Upper lobe of right lung (tissue), 1 donor: ENCODE results near the gene ABCC5. TPM values are rescaled to one million over a fixed set of nuclear protein-coding genes. Genes with fewer than 3 reads are reported as not detected.
A peak's percentile ranks its signal among the peaks of the same experiment; 100 is the strongest.

Source experiments
- ATAC-seq: fragments of 200-7000 bp; cut with Tn5 transposase; one replicate; pipeline ENCODE4 v1.9.1; 2020; ENCODE audit warnings: mild to moderate bottlenecking, moderate library complexity
- DNase-seq: peaks from one replicate; pipeline ENCODE4 v3.0.0-alpha.2; 2020
- H3K27ac ChIP-seq: fragments of 200-600 bp; one replicate; pipeline ENCODE4 v1.8.0; 2022
- H3K27me3 ChIP-seq: fragments of 200-600 bp; one replicate; pipeline ENCODE4 v1.8.0; 2022; ENCODE audit warnings: mild to moderate bottlenecking
- H3K36me3 ChIP-seq: fragments of 200-600 bp; one replicate; pipeline ENCODE4 v1.8.0; 2022
- H3K4me1 ChIP-seq: fragments of 200-600 bp; one replicate; pipeline ENCODE4 v1.8.0; 2022
- H3K4me3 ChIP-seq: fragments of 200-600 bp; one replicate; pipeline ENCODE4 v1.8.0; 2022; ENCODE audit warnings: mild to moderate bottlenecking
- H3K9me3 ChIP-seq: fragments of 200-600 bp; one replicate; pipeline ENCODE4 v1.8.0; 2022
- intact Hi-C: fragments of 100-400 bp; cut with DNase I; formaldehyde crosslinking; loops from one replicate; pipeline ENCODE4 v1.11.0; 2022
- total RNA-seq: library from RNA; stranded (reverse); fragmentation: NEBNext Ultra II Directional; extraction: Animal tissue kit (Norgen Biotek cat#: 25700); gene quantifications from one replicate; pipeline ENCODE4 v1.2.1, GENCODE V29; 2021
- TF ChIP-seq, protein P1 (sequence below): fragments of 200-600 bp; IDR thresholded peaks from one replicate; pipeline ENCODE4 v1.8.0; 2022; ENCODE audit warnings: antibody characterized with exemption
- donor health status: DM: no; HTN: yes; CAD: no; lungs with severe emphysema.

ABCC5 gene
- total RNA-seq, 1 donor from 2014 or later: 33.5 TPM

DNA sequence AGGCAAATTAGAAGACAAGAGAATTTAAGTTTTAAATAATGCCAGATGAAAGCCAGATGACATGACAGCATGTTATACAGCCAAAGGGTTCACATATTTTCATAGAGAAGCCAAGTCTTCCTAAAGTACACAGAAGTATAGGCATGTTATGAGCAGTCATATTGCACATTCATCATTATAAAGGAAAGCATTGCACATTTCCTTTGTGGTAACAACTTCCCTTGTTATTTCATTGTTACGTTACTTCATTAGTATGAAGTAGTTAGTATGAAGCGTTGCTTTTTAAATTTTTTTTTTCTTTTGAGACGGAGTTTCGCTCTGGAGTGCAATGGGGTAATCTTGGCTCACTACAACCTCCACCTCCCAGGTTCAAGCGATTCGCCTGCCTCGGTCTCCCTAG is 4.6 kb upstream of the ABCC5 start:
- Histone ChIP-seq H3K36me3 (no peaks in the 10 kb centered on the region), H3K4me3 (no peak overlapping the region), H3K4me1 (peaks cover 5% of the 10 kb centered on the region), H3K27me3 (no peaks in the 10 kb centered on the region), H3K9me3 (no peaks in the 10 kb centered on the region), H3K27ac (no peak overlapping the region)
- DNase-seq (no peak), ATAC-seq (no peak)
- TF ChIP-seq, protein P1, sequence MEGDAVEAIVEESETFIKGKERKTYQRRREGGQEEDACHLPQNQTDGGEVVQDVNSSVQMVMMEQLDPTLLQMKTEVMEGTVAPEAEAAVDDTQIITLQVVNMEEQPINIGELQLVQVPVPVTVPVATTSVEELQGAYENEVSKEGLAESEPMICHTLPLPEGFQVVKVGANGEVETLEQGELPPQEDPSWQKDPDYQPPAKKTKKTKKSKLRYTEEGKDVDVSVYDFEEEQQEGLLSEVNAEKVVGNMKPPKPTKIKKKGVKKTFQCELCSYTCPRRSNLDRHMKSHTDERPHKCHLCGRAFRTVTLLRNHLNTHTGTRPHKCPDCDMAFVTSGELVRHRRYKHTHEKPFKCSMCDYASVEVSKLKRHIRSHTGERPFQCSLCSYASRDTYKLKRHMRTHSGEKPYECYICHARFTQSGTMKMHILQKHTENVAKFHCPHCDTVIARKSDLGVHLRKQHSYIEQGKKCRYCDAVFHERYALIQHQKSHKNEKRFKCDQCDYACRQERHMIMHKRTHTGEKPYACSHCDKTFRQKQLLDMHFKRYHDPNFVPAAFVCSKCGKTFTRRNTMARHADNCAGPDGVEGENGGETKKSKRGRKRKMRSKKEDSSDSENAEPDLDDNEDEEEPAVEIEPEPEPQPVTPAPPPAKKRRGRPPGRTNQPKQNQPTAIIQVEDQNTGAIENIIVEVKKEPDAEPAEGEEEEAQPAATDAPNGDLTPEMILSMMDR: no peak
- intact Hi-C loops: no loop called here

DNA sequence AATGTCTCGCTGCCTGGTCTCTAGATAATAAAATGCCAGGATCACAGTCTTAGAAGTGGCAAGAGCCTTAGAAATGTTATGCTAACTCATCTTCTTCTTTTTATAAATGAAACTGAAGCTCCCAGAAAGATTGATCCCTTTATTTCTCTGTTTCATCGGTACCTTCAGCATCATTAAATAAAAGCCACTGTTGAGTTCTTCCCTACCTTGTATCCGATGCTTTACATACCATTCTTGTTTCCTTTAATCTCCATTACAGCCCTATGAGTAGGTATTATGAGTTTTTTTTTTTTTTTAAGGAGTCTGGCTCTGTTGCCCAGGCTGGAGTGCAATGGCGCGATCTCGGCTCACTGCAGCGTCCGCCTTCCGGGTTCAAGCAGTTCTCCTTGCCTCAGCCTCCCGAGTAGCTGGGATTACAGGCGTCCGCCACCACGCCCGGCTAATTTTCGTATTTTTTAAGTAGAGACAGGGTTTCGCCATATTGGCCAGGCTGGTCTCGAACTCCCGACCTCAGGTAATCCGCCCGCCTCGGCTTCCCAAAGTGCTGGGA is 815 bp upstream of the ABCC5 start:
- intact Hi-C loops: loop anchor here (10.0 kb wide), 1 partner anchor 124 kb away; no protein-coding TSS in a partner anchor
- no peak for ATAC-seq
- Histone ChIP-seq H3K9me3 (no peaks in the 10 kb centered on the region), H3K4me3 (peak overlapping the region; percentile 99), H3K27me3 (no peaks in the 10 kb centered on the region), H3K36me3 (peaks cover 6% of the 10 kb centered on the region), H3K27ac (peak overlapping the region; percentile 80), H3K4me1 (peaks cover 14% of the 10 kb centered on the region)
- TF ChIP-seq, protein P1: no peak
- no peak for DNase-seq

DNA sequence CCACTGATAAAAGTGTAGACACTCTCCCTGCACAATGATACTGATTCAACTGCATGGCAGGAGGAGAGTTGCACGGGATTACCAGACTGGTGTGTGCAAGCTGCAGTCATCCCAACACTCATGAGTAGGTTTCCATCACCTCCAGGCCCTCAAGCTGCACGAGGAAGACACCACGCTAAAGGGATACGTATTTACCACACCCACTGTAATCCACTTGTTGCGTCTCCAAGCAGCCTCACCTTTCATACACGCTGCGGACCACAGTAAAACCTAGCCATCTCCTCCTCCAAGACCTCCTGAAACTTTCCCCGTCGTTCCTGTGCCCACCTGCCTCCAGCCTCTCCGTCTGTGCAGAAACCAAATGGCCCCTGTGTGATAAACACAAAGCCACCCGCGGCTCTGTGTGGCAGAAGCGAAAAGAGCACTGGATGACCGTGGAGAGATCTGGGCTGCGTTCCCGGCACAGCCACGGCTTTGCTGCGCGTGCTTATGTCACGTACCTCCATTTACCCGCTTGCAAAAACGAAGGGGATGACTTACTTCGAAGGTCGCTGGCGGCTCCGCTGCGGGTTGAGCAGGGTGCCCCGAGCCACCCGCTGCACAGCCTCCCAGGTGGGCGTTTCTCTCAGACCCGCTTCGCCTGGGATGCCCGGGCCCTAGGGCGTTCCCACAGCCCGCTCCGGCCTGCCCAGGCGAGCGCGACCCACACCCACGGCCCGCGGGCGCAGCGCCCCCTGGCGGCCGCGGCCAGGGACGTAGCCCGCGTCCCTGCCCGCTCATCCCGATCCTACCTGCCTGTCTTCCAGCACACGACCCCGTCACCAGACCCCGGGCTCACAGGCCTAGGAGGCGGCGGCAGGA is 643 bp downstream of the ABCC5 start:
- intact Hi-C loops: loop anchor here (10.0 kb wide), 1 partner anchor 122 kb away; no protein-coding TSS in a partner anchor
- Histone ChIP-seq H3K27ac (peak overlapping the region; percentile 80), H3K4me1 (peaks cover 14% of the 10 kb centered on the region), H3K36me3 (peaks cover 10% of the 10 kb centered on the region), H3K27me3 (no peaks in the 10 kb centered on the region), H3K4me3 (peak overlapping the region; percentile 99), H3K9me3 (no peaks in the 10 kb centered on the region)
- TF ChIP-seq, protein P1: peak; percentile 90
- peak; percentile 85 for DNase-seq
- peak; percentile 96 for ATAC-seq

DNA sequence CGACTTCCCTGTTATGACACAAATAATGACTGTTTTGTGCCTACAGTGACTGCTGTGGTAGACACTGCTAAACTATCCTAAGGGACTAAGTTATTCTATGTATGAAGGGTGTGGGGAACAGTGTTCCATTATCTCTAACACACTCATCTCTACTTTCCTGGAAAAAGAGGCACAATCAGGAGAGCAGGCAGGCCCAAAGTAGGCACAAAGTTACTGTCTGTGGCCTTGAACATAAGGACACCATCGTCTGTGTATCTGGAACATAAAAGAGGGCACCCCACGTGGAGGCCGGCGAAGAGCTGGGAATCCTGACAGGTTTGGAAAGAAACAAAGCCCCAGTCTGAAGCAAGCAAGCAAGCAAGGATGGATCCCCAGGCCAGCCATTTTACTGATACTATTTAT is 1.5 kb downstream of the ABCC5 start:
- TF ChIP-seq, protein P1: no peak
- peaks cover 11% of the 10 kb centered on the region for H3K36me3 ChIP-seq
- DNase-seq (no peak), ATAC-seq (no peak)
- intact Hi-C loops: loop anchor here (10.0 kb wide), 1 partner anchor 121 kb away; no protein-coding TSS in a partner anchor
- no peak overlapping the region for H3K27ac ChIP-seq
- H3K4me3 ChIP-seq: no peak overlapping the region
- H3K4me1 ChIP-seq: peaks cover 14% of the 10 kb centered on the region
- H3K9me3 ChIP-seq: no peaks in the 10 kb centered on the region
- no peaks in the 10 kb centered on the region for H3K27me3 ChIP-seq

DNA sequence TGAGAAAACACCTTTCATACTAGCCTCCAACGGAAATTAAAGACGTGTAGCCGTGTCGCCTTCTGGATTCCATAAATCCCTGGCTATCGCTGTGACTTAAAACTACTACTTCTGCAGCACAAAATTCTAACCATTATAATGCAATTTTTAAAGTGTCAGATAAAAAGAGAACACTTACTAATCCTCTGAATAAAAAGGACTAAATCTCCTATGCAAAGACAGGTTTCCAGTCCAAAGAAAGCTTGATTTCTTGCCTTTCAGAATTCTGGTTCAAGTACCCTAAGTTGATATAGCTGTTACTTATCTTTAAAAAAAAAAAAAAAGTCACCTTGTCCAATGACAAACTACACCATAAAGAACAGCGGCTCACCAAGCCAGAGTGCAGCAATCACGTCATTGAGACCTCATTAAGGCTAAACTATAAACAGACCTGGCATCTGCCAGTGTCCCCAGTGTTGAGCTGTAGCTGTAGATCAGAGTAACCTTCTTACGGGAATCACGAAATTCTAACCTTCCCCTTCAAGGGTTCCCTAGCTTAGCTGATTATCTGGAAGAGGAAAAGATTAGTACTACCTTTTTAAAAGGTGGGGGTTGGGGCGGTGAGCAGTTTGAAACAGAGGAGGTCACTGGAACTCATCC is 2.2 kb downstream of the ABCC5 start:
- Histone ChIP-seq H3K36me3 (peaks cover 14% of the 10 kb centered on the region), H3K4me3 (no peak overlapping the region), H3K27me3 (no peaks in the 10 kb centered on the region), H3K9me3 (no peaks in the 10 kb centered on the region), H3K27ac (no peak overlapping the region), H3K4me1 (peaks cover 14% of the 10 kb centered on the region)
- ATAC-seq (no peak), DNase-seq (no peak)
- TF ChIP-seq, protein P1: no peak
- intact Hi-C loops: loop anchor here (10.0 kb wide), 1 partner anchor 121 kb away; no protein-coding TSS in a partner anchor
